ENCODE data around the gene HOXC9. TPM values are rescaled to one million over a fixed set of nuclear protein-coding genes. Genes with fewer than 3 reads are reported as not detected.
A peak's percentile ranks its signal among the peaks of the same experiment; 100 is the strongest.

HOXC9 gene
- total and polyA plus RNA-seq, 9 of the 15 experiments (the other 6 are each of a cell fraction or from before 2014, with no cell fraction given): 1.1 to 10.5 (median 9.3) TPM

DNA sequence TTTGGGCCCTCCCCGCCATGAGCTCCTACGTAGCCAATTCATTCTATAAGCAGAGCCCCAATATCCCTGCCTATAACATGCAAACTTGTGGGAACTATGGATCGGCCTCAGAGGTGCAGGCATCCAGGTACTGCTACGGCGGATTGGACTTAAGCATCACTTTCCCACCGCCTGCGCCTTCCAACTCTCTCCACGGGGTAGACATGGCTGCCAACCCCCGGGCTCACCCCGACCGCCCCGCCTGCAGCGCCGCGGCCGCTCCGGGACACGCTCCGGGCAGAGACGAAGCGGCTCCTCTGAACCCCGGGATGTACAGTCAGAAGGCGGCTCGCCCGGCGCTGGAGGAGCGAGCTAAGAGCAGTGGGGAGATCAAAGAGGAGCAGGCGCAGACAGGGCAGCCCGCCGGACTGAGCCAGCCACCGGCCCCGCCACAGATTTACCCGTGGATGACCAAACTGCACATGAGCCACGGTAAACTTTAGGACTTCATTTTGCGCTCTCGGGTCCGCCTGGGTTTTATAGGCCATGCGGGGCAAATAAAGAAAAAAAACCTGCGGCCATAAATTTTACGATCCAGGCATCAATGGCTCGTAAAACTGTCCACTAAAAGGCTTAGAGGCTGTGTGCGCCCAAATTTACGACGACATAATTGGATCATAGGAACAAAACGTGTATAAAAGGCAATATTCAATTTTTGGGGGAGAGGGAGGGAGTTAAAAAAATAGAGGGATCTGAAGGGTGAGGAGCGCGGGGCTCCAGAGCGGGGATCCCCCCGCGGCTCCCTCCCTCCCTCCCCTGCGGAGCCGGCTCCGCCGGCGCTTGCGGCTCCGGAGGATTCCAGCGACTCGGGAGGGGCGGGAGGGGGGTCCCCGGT lies 33.4 kb downstream of the HOXC9 start:
- peaks cover 2% of the 10 kb centered on the region; the same call in 1 of the 3 replicates for H3K36me3 ChIP-seq (ENCODE audit: control insufficient read depth, insufficient read depth, low read length)
- ChIA-PET POLR2A (interaction anchor here (0.7 kb wide), 1 partner anchor 16 kb away, joined by 6 read pairs; no protein-coding TSS in a partner anchor), CTCF (ENCODE audit: low intra/inter-chr PET ratio) (interaction anchor here (0.5 to 2.6 kb wide), 14 partner anchors 28 to 478 kb away, joined by 3 to 36 read pairs (median 5); no protein-coding TSS in a partner anchor)
- H3K9me3 ChIP-seq (replicated peaks; ENCODE audit: control insufficient read depth, insufficient read depth, low read depth, low read length): no peaks in the 10 kb centered on the region
- no peak overlapping the region for H2AFZ ChIP-seq (ENCODE audit: low read depth, low read length)
- FAIRE-seq (no peak), DNase-seq (ENCODE audit: extremely low read depth in 1 of 4, low spot score in 3 of 4) (no peak), ATAC-seq (no peak)
- TF ChIP-seq KDM5B (IDR thresholded peaks at IDR 0.05; ENCODE audit: insufficient replicate concordance, low read depth, low read length): no peak
- no peak for TF ChIP-seq FOXJ3 (CRISPR knock-in tag; IDR thresholded peaks at IDR 0.05)
- TF ChIP-seq ZBTB49 (CRISPR knock-in tag; IDR thresholded peaks at IDR 0.05; ENCODE audit: borderline replicate concordance): no peak
- no peak for TF ChIP-seq GTF2E2 (tag; IDR thresholded peaks at IDR 0.05)
- TF ChIP-seq, protein P1, sequence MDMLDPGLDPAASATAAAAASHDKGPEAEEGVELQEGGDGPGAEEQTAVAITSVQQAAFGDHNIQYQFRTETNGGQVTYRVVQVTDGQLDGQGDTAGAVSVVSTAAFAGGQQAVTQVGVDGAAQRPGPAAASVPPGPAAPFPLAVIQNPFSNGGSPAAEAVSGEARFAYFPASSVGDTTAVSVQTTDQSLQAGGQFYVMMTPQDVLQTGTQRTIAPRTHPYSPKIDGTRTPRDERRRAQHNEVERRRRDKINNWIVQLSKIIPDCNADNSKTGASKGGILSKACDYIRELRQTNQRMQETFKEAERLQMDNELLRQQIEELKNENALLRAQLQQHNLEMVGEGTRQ (CRISPR knock-in tag; IDR thresholded peaks at IDR 0.05): no peak
- no peak for TF ChIP-seq CCNT2 (IDR thresholded peaks at IDR 0.05; ENCODE audit: borderline replicate concordance, extremely low read depth, insufficient read length, low read depth, low read length)
- peak; percentile 37 for TF ChIP-seq PCBP1 (IDR thresholded peaks at IDR 0.05; ENCODE audit: low read depth, low read length, poor library complexity, severe bottlenecking)
- peaks cover 0 to 28% of the 10 kb centered on the region in 2 experiments; a peak in 2 of 5 replicates for H3K4me1 ChIP-seq (replicated peaks in 1 of 2; ENCODE audit: control insufficient read depth in 2 of 2, insufficient read depth in 2 of 2, low read length in 2 of 2)
- no peak overlapping the region for H3K9ac ChIP-seq (ENCODE audit: insufficient read depth in 1 of 2, low read depth in 2 of 2, low read length in 2 of 2)
- no TSS peak for BruUV-seq (replicated peaks)
- 0 out of 5 replicates have a peak, but pooled peaks cover 2 to 4% of the 10 kb centered on the region in 2 experiments for H3K27me3 ChIP-seq (ENCODE audit: control insufficient read depth in 2 of 2, insufficient read depth in 2 of 2, low read length in 2 of 2)
- no peaks in the 10 kb centered on the region for H3K9me1 ChIP-seq (ENCODE audit: control insufficient read depth, insufficient read depth, low read length)
- intact Hi-C loops (cut with micrococcal nuclease) (loop anchor here (2.0 kb wide), 1 partner anchor 27 kb away; no protein-coding TSS in a partner anchor), in situ Hi-C loops (cut with MboI) (no loop called here)
- H3K79me2 ChIP-seq (ENCODE audit: control insufficient read depth, insufficient read depth, low read length): no peaks in the 10 kb centered on the region
- no peak overlapping the region for H3K4me2 ChIP-seq (ENCODE audit: insufficient read depth, low read length)
- 67% methylated on average over 30 of the region's 61 CpGs for WGBS (ENCODE audit: insufficient coverage, low coverage, missing lambda C conversion rate)
- H3K27ac ChIP-seq (ENCODE audit: extremely low read depth, low read depth, low read length): no peak overlapping the region
- H3K4me3 ChIP-seq: no peak overlapping the region
- H4K20me1 ChIP-seq (replicated peaks; ENCODE audit: control insufficient read depth, insufficient read depth, low read length): no peaks in the 10 kb centered on the region
